HUDEP-2 (cell line): ENCODE data around the gene CCDC63.

Experiments used
- DNase-seq, 76 experiments: peaks; one replicate each; lab custom pipeline; 2025; ENCODE audit not compliant: unreplicated experiment in 76 of 76; lab: John Stamatoyannopoulos, UW

CCDC63 gene

DNA sequence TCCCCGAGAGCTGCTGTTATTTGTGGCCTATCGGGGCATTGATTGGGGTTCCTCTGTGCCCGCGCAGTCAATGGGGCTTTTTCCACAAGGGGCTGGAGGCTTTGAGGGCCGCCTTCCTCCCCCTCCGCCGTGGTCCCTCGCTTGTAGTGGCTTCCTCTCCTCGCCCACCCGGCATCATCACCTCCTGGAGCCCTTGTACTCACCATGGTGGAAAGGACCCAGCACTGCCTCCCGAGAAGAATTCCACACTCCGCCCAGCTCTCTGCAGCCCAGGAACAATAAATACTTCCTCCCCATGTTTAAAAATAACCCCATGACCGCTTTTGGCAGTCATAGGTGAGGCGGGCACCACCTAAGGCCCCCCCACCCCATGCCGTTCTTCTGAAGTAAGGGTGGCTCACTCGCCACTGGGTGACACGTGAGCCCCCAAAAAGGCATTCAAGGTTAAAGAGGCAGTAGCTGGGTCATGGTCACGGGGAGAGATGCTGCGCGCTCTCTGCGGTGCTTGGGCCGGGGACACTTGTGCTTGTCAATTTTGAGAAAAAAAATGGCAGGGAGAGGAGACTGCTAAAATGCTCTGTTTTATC, 73.6 kb downstream of the CCDC63 start, which contains the start of gene MYL2:
Gene MYL2 (minus strand): TSS at position 256 of the 587 bp plus-strand sequence. CDS start 50 bp downstream, at position 206.
- no peak for DNase-seq

DNA sequence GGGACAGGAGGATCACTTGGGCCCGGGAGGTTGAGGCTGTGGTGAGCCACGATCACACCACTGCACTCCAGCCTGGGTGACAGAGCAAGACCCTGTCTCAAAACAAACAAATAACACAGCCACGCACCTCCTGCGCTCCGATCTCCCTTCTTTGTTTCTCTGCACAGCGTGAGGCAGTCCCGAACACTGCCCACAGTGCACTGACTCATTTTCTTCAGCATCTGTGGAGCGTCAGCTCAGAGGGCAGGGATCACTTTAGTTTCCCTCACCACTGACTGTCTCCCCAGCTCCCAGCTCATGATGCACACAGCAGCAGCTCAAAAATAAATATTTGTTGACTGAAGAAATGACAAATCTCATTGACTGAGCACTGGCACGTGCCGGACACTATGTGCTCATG, 74.5 kb downstream of the CCDC63 start:
- DNase-seq, result no peak

DNA sequence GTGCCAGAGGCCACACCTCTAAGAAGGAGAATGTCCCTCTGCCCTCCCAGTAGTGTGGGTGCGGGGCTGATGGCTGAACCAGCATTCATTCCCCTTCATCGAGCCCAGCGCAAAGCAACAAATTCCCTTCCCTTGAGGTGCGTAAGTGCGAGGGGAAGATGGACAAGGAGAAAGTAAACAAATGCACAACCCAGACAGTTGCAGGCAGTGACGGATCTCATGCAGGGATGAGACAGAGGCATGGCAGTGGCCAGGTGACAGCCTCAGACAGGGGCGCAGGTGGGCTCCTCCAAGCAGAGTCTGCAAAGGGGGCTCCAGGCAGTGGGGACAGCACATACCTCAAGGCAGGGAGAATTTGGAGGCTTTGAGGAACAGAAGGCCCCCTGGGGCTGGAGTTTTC, 75.9 kb downstream of the CCDC63 start:
- DNase-seq, result no peak

DNA sequence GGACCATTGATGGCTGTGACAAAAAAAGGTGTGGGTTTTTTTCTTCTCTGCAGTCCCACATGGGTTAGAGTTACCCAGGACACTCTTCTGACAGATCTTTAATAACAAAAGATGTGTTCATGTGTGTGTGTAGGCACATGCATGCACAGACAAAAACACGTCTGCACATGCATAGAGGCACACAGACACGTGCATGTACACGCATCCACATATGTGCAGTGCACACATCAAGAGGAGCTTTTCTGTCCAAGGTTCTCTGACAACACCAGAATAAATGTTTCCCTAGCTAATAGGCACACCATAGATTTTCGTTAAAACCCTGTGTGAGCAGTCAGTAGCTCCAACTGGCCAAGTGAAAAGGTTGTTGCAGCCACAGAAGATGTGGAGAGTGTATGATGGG, 76.4 kb downstream of the CCDC63 start:
- no peak for DNase-seq

GRCh38 chr12:110923692-110924334, 77.0 kb downstream of the CCDC63 start:
- no peak for DNase-seq

GRCh38 chr12:110927546-110927945, 80.8 kb downstream of the CCDC63 start:
- DNase-seq, result no peak

DNA sequence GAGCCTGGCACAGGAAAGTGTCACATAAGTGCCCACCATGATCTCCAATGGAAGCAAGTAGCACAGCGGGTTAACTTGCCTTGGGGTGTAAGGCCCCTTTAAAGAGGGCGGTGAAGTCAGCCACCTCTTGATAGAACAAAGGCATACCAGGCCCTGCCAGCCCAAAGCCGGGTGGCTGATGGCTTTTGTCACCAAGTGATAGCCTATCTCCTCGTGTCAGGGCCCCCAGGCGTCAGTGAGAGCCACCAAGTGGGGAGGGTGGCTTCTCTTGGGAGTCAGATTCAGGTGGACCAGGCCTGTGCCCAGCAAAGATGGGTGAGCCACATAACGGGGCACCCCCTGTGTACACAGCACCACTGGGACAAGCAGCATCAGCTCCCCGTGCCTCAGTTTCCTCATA, 81.9 kb downstream of the CCDC63 start:
- peak in 1 of 76 experiments; percentile 3 for DNase-seq

GRCh38 chr12:110929818-110930217, 83.0 kb downstream of the CCDC63 start:
- no peak for DNase-seq

DNA sequence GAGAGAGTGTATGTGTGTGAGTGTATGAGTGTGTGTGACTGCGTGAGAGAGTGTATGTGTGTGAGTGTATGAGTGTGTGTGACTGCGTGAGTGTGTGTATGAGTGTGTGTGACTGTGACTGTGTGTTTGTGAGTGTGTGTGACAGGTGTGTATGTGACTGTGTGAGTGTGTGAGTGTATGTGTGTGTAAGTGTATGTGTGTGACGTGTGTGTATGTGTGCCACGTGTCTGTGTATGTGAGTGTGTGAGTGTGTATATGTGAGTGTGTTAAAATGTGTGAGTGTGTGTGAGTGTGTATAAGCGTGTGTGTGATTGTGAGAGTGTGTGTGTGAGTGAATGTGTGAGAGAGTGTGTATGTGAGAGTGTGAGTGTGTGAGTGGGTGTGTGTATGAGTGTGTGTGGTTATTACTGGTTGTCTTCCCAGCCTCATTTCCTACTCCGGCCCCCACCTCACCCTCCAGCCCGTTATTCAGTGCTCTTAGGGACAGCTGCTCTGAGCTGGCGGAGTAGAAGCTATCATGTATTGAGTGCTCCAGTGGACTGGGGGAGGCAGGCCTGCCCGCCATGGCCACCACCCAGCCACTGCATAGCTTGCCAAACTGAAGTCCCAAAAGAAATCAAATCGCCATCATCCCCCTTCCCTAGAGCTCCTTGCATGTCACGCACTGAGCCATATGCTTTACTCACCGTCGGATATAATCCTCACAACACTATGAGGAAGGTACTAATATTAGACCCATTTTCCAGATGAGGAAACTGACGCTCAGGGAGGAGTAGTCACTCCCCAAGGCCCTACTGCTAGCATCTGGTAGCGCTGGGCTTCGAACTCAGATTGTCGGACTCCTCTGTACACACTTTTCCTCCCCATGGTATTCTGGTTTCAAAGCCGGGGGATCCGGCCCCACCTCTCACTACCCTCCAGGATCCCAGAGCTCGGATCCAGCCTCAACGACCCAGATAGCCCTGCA, 83.8 kb downstream of the CCDC63 start:
- DNase-seq, result no peak

- no peak for DNase-seq
These were observed 84.5 kb downstream of the CCDC63 start for GRCh38 chr12:110931315-110931728.

- no peak for DNase-seq
These were observed 85.3 kb downstream of the CCDC63 start for GRCh38 chr12:110932046-110932445.

GRCh38 chr12:110933326-110933974, 86.7 kb downstream of the CCDC63 start:
- no peak for DNase-seq

GRCh38 chr12:110934093-110934852, 87.5 kb downstream of the CCDC63 start:
- no peak for DNase-seq

DNA sequence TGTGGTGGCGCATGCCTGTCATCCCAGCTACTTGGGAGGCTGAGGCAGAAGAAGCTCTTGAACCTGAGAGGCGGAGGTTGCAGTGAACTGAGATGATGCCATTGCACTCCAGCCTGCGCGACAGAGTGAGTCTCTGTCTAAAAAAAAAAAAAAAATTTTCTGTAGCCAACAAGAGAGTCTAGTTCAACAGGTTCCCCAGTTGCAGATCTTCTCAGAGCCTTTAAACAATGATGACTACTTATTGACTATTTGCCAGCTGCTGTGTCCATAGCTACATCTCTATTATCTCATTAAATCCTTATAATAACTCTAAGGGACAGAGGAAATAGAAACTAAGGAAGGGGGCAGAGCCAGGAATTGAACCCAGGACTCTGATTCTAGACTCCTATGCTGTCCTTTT, 88.8 kb downstream of the CCDC63 start:
- DNase-seq, result no peak

DNA sequence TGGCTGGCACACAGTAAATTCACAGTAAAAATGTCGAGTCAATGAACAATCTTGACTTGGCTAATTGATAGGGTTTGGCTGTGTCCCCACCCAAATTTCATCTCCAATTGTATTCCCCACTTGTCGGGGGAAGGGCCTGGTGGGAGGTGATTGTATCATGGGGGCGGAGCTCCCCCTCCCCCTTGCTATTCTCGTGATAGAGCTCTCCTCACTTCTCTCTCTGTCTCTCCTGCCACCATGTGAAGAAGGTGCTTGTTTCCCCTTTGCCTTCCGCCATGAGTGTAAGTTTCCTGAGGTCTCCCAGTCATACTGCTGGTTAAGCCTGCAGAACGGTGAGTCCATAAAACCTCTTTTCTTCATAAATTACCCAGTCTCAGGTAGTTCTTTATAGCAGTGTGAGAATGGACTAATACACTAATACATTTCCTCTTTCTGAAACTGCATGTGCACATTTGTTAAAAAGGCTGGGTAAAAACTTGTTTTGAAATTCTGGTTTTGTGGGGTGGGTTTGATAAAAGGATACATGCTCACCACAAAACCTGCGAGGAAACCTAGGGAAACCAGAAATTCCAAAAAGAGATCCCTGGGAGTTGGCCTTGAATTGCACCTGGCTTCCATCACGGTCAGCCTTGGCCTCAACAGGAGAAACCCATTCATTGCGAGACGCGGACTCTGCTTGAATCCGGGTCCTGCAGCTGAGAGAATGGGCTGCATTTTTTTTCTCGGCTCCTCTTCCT, 89.7 kb downstream of the CCDC63 start:
- no peak for DNase-seq

DNA sequence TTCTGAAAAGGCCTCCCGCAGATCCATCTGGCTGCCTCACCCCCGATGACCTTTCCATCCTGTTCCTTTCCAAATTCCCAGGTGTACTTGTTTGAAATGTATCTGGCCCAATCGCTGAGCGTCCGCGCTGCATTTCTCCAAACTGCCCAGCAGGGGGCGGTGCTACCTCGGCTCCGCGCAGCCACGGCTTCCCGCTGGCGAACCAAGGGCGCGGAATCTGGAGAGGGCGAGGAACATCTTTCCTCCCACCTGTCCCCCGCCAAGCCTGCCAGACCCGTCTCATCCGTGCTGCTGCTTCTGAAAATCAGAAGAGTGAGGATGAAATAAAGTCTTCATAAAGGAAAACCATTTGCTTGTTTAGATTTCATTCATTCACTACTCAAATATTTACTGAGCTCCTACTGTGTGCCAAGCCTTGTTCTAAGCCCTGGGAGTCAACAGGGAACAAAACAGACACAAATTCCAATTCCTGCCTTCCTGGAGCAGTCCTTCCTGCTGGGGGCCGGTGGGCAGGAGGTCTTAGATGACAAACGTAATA, 90.4 kb downstream of the CCDC63 start:
- DNase-seq, result peak in 31 of 76 experiments; percentile 2 to 50 (median 13)

DNA sequence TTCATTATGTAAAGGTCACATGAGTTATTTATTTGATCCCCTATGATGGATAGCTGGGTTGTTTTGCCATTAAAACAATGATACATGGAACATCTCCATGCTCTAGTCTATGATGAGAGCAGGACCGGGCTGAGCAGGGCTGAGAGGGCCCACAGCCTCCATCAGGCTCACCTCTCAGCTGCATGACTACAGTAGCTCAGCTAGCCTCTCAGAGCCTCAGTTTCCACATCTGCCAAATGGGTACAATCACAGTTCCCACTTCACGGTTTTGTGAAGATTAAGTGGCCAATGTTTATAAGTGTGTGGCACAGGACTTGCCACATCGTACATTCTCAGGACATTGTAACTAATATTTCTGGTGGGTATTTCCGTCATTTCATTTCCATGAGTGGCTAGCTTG, 93.5 kb downstream of the CCDC63 start:
- no peak for DNase-seq

GRCh38 chr12:110940933-110941332, 94.1 kb downstream of the CCDC63 start:
- no peak for DNase-seq

DNA sequence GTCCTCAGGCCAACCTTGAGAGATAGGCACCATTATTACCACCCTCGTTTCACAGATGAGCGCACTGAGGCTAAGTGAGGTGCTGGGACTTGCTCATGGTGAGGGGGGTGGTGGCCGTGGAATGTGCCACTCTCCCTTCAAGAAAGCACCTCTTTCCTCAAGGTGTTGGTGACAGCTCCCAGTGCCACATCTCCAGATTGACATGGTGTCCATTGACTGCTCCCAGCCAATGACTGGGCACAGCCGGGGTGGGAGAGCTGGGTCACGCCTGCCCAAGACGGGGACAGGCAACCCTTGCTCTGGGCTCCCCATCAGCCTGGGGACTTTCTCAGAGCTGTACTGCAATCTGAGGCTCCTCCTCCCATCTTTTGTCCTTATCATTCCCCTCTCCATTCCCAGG, 94.6 kb downstream of the CCDC63 start:
- DNase-seq, result no peak
